NCI-H1694 (cell line): ENCODE data around the gene ANKRD13C.

Experiments used
- DNase-seq: peaks from one replicate; lab custom pipeline; 2025; lab: John Stamatoyannopoulos, UW

Gene ANKRD13C

DNA sequence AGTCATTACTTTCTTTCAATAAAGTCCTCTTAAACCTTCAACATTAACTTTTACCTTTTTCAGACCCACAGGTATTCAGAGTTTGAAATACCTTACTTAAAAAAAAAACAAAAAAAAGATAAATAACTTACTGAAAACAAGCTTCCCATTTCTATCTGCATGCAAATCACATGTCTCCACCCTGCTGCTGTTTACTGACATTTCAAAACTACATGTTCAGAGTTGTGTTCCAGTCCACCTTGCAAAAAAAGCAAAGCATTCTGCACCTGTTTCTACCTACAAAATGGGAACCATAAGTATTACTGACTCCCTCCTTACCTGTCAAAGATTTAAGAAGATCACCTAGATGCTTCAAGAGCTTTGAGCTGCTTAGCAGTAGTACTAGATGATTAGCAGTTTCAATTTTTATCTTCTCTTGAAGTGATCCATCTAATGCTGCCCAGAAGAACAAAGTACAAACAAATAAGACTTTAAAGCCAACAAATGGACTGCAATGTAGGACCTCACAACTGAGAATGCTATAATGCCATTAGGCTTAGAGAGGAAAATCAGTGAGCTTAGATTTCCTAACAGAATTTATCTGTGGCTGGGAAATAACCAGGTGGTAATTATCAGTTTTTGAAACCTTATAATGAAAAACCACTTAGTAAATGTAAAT, 61.2 kb downstream of the ANKRD13C start:
- no peak for DNase-seq

DNA sequence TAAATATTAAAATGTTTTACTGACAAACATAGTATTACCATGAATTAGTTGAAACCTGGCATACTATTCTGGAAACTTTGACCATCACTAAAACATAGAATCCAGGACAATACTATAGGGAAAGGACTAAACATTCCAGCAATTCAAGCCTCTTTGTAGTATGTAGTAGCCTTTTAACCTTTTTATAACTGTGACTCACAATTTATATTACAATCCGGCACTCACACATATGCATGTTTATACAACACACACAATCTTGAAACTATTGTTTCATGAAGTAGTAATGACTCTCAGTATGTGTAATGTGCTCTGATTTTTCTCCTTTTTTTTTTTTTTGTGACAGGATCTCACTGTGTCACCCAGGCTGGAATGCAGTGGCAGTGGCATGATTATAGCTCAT, 64.3 kb downstream of the ANKRD13C start:
- no peak for DNase-seq

DNA sequence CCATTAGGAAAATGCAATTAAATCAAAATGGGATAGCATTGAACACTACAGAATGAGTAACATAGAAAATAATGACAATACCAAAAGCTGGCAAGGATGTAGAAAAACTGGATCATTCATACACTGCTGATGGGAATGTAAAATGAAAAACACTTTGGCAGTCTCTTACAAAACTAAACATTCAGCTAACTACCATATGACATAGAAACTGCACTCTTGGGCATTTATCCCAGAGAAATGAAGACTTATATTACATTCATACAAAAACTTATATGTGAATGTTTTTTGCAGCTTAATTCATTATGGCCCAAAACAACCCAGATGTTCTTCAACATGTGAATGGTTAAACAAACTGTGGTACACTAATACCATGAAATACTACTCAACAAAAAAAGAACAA, 66.4 kb downstream of the ANKRD13C start:
- DNase-seq = no peak

DNA sequence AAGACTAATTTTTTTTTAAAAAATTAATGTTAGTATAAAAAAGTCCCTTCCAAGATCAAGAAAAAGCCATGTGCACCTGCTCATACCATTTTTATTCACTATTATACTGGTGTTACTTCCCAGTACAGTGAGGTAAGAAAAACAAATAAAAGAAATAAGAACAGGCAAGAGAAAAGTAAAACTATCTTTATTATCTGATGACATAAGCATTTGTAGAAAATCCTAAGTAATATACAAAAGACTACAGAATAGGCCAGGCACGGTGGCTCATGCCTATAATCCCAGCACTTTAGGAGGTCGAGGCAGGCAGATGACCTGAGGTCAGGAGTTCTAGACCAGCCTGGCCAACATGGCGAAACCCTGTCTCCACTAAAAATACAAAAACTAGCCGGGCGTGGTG, 68.1 kb downstream of the ANKRD13C start:
- DNase-seq = no peak

DNA sequence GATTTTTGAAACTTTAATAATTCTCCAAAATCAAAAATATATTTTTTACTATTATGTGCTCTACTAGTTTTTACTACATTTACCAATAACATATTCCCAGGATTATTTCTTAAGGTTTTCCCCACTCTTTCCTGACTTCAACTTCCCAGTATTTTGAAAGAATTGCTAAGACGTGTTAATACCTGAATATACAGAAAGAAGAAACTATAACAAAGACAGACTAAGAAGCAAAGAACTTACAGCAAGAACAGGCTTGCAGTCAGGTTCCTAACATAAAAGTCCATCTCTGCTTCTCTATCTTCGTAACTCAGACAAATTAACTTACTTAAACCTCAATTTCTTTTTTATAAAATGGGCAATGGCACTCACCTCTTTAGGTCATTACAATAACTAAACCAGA, 70.2 kb downstream of the ANKRD13C start:
- no peak for DNase-seq

- no peak for DNase-seq
These were observed 75.8 kb downstream of the ANKRD13C start for GRCh38 chr1:70278710-70279109.

GRCh38 chr1:70277875-70278274, 76.6 kb downstream of the ANKRD13C start:
- no peak for DNase-seq

- DNase-seq = no peak
These were observed 88.6 kb downstream of the ANKRD13C start for GRCh38 chr1:70265946-70266345.

GRCh38 chr1:70264839-70265238, 89.7 kb downstream of the ANKRD13C start:
- DNase-seq = no peak

DNA sequence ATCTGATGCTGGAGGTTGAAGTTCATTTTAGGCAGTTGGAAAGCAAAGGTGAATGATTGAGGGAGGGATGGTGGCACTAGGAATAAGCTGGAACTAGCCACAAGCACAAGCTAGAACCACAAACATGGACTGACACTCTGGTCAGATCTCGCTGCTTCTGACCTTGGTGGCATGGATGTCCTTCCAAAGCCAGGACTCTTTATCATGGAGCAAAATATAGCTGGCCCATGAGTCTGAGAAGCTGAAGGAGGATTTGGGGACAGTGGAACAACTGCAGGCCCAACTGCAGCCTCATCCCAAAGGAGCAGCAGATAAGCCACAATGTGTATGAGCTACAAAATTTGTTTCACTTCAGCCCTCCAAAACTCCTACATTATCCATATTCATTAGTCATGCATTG, 97.9 kb downstream of the ANKRD13C start:
- no peak for DNase-seq

GRCh38 chr1:70248729-70249128, 105.8 kb downstream of the ANKRD13C start:
- DNase-seq = no peak

- DNase-seq = no peak
These were observed 106.8 kb downstream of the ANKRD13C start for GRCh38 chr1:70247768-70248167.

- DNase-seq = no peak
These were observed 107.4 kb downstream of the ANKRD13C start for GRCh38 chr1:70247122-70247521.

DNA sequence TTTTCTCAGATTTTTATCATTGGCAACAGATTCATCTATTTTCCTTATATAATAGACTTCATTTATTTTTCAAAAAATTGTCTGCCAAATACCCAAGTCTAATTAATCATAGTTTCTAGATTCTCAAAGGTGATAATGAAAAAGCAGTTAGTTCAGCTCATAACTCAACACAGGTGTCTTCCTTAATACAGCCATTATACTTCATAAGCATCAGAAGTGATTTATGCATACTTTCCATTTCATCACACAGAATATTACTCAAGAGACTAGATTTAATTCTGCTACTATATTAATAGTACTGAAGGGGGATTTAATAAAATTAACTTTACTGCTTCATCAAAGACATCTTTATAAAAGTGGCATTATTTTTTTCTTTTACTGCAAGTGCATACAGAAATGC, 114.6 kb downstream of the ANKRD13C start:
- DNase-seq = no peak

GRCh38 chr1:70234733-70235132, 119.8 kb downstream of the ANKRD13C start:
- no peak for DNase-seq

GRCh38 chr1:70231475-70231874, 123.0 kb downstream of the ANKRD13C start:
- DNase-seq = no peak

GRCh38 chr1:70228670-70229069, 125.9 kb downstream of the ANKRD13C start:
- no peak for DNase-seq

- DNase-seq = no peak
These were observed 127.1 kb downstream of the ANKRD13C start for GRCh38 chr1:70227439-70227838.

DNA sequence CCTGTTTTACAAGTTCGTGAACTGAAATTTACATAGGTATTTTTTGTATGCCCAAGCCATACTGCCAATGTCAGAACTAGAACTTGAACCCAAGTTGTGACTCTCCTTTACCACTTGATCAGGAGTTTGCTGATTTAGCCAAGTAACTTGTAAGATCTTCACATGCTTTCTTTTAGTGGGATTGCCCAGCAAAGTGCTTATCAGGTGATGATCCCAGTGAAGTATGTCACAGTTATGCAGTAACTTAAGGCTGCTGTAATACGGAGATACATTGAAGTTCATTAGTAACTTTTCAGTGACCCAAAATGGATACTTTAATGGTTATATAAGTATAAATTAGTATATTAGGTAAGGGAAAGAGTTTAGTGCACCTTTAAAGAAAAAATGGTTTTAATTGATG, 129.6 kb downstream of the ANKRD13C start:
- DNase-seq = no peak

- DNase-seq = no peak
These were observed 131.7 kb downstream of the ANKRD13C start for GRCh38 chr1:70222716-70223235.

DNA sequence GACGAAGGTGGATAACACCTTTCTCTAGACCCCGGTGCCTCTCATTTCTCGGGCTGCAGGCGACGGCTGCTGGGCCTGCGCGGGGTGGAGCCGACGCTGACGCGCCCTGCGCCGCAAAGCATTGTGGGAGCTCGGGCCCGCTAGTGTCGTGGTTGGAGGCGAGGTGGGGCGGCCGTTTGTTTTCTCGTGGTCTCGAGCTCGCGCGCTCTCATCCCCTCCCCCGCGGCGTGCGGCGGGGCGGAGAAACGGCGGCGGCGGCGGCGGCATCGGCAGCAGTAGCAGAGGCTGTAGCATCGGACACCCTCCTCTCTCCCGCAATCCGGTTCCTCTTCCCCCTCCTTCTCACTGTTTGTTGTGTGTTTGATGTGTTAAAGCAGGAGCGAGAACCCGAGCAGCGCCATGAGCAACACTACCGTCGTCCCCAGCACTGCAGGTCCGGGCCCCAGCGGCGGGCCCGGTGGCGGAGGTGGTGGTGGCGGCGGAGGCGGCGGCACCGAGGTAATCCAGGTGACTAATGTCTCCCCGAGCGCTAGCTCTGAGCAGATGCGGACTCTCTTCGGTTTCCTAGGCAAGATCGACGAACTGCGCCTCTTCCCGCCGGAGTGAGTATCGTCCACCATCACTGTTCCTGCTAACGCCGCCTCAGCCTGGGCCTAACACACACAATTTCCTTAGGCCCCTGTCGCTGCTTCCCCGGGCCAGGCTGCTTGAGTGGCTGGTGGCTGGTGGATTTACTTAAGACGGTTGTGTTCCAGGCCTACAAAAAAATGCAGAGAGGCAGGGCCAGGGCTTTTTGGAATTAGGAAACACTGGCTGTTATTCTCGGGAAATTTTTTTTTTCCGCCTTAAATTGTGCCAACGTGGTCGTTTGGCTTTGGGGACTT, 133.0 kb downstream of the ANKRD13C start, which contains the start of gene SRSF11:
TSS of gene SRSF11 (plus strand) at position 143 of the 884 bp plus-strand sequence. CDS start at position 400, 257 bp downstream.
- DNase-seq = peak; percentile 85

- DNase-seq = no peak
These were observed 133.8 kb downstream of the ANKRD13C start for GRCh38 chr1:70220517-70221237.
